NCI-H524 treated with DMSO at 0.1 percent for 48 hours (cell line): Measurements from ENCODE around the gene DCLK2.

ENCODE experiments used
- DNase-seq: peaks from one replicate; lab custom pipeline; 2025; lab: John Stamatoyannopoulos, UW

Gene DCLK2

GRCh38 chr4:150078041-150078578, at the start of gene DCLK2:
DCLK2 (plus strand) TSS chr4:150078445; CDS start chr4:150079028, 583 bp downstream.
- no peak for DNase-seq

DNA sequence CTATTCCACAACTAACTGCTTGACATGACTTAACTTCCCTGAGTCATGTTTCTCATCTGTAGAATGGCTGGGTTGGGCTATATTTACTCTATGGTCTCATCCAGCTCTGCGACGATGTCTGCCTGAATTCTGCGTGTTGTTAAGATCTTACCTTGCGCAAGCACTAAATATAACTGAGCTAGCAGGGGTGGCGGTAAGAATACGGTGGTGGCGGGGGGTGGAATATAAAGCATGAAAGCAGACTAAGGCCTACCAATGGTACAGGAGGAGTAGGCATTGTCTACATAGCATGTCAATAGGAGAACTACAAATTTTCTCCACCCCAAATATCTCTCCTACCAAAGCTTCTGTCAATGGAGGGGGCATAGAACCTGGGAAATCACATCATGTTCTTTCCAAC, 45.7 kb upstream of the DCLK2 start:
- DNase-seq, result no peak

DNA sequence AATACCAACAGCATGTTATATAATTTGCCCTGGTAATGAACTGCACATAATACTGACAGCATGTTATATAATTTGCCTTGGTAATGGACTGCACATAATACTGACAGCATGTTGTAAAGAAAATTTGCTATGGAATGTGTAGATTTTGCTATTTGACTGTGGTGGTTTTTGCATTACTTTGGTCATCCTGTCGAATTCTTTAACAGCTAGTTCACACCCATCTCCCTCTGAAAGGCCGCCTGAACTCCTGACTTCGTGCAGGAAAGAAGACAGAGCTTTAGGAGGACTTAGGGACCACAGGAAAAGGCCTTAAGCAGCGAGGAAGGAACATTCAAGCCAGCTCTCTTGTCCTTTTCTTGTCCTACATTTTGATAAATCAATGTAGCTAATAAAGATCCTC, 45.2 kb upstream of the DCLK2 start:
- DNase-seq, result no peak

DNA sequence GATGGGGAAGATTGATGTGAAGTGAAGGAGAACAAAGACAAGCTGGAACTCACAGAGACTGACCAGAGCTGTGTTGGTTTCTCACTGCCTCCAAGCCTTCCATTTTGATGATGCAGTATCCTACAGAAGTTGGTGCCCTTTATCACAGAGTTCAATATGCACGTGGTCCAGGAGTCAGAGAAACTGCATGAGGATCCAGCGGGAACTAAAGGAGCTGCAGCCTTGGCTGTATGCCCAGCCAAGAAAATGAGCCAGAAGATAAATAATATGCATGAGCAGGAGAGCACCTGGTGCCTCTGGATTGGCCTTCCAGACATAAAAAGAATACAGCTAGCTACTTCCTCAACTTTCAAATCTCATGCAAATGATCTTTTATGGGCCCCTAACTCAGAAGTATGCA, 44.3 kb upstream of the DCLK2 start:
- no peak for DNase-seq

GRCh38 chr4:150037251-150037856, 40.9 kb upstream of the DCLK2 start:
- DNase-seq, result no peak

DNA sequence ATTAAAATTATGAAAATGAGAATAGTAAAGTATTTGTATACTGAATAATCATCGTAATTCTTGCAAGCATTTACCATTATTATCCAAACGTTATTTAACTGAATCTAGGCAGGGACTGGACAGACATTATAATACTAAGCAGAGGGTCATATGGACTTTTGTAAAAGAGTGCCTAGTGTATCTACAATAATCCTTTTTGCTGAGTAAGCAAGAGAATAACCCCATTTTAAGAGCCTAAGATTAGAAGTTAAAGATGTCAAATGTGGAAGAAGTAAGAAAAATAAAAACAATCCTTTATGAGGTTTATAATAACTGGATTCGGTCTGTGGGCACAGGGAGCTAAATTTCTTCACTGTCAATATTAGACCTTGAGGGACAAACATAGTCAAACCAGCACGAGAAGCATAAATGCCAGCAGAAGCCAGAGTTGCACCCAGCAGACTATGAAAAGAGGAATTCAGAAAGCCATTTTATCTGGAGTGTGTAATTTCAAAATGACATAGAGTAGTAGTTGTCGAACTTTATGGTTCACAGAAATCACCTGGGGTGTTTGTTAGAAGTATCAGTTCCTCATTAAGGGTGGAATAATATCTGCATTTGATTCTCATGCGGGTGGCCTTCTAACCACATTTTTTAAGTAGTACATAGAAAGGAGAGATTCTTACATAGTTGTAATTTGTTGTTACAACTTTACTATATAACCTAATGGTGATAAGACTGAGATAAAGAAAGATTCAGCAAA, 39.7 kb upstream of the DCLK2 start:
- DNase-seq, result no peak

DNA sequence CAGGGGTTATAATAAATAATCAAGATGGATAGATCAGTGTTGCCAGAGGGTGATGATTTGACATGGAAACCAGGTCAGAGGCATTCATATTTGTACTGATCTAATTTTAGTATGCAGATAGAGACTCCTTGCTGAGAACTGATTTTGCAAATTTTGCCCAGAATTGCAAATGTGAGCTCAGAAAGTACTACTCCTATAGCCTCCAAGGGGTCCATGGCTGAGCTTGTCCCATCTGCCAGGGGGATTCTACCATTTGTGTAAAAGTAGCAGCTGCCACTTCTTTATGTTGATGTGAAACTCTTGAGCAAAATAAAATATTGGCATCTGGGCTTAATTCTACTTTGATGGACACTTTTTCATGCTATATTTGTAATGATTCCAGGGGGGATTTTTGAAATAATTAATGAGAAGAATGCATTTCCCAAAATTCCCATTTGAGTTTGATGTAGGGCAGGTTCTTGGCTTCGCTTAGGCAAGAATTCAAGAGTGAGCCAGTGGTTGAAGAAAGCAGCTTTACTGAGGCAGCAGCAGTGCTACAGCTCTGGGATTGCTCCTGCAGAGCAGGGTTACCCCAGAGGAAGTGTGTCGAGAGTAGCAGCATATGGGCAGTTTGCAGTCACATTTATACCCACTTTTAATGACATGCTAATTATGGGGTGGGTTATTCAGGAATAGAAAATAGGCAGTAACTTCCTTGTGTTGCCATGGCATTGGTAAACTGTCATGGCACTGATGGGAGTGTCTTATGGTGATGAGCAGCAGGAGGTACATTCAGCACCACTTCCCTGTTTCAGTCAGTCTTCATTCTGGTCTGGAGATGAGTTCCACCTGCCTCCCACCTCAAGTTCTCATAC, 38.7 kb upstream of the DCLK2 start:
- no peak for DNase-seq

DNA sequence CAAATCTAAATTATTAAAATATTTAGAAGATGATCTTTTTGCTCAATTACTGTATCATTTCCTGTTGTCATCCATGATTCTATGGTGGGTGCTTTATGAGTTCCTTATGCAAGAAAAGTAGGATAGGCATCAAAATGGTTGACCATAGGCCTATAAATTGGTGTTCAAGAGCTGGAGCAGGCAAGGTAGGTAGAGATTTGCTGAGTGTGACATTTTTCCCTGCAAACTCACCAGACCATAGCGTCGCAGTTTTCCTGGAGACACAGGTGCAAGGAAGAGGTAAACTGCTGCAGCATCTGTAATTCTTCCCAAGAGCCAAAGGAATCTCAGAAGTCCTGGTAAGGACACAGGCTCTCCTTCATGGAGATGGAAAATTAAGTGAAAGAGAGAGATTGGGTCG, 33.7 kb upstream of the DCLK2 start:
- no peak for DNase-seq

DNA sequence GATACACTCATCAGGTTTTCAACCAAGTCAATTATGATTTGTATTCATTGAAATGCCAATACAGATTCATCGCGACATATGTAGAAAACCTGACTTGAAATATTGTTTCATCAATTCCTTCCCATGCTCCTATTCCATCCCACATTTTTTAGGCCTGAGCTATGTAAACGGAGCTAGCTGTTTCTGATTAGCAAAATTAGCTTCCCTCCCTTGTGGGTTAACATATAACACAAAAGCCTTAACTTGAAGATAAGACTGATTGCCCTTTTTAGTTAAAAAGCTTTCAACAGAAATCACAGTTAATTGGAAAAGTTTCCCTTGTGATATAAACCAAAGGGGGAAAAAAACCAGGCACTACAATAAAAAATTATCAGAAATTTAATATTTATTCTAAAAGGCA, 32.8 kb upstream of the DCLK2 start:
- no peak for DNase-seq

DNA sequence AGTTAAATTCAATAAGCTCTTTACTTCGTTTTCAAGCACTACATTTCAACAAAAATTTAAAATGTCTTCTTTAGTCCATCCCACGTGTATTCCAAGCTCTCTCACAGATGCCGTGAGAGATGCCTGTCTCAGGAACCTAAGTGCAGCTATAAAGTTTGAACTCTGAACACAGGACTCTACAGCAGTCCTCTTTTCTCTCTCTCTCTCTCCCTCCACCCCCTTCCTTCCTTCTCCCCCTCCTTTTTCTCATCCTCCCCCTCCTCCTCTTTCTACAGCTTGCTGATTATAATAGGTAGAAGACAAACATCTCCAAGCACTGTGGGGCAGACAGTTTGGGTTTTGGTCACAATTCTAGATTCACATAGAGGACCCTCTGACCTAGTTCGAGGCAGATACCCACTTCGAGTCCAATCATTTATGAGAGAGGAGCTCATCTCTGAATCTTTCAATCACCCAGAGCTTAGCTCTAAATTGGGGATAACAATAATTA, 31.5 kb upstream of the DCLK2 start:
- no peak for DNase-seq

DNA sequence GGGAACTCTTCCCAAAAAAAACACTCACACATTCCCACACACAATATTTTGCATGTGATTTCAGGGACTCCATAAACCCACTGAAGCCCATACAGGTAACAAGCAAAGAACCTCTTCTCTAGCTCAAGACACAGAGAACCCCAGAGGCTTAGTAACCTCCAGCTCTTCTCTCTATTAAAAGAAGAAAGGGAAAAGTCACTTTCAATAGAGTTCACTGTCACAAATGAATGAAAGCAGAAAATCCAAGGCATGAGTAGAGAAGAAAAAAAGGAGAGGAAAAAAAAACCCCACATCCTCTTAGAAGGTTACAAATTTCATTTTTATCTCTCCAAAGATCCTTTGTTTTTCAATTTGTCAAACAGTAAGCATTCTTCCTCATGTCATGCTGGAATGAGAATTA, 30.7 kb upstream of the DCLK2 start:
- no peak for DNase-seq

- DNase-seq, result no peak
Observed at GRCh38 chr4:150049682-150050081, 28.6 kb upstream of the DCLK2 start.

DNA sequence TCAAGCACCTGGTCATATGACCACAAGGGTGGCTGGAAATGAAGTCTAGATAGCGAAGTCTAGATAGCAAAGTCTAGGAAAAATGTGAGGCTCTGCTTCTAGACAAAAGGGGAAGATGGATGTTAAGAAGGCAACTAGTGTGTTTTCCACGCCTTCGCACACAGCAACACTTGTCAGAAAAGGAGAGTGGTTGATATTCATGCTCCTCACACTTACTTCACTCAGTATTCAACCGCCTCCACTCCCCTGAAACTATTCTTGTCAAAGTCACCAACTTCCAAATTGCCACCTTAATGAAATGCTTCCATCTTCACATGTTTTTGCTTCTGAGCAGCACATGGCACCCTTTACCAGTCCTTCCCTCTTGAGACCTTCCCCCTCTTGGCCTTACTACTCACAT, 27.7 kb upstream of the DCLK2 start:
- DNase-seq, result no peak

GRCh38 chr4:150051111-150051510, 27.1 kb upstream of the DCLK2 start:
- no peak for DNase-seq

- no peak for DNase-seq
Observed at GRCh38 chr4:150055467-150055866, 22.8 kb upstream of the DCLK2 start.

DNA sequence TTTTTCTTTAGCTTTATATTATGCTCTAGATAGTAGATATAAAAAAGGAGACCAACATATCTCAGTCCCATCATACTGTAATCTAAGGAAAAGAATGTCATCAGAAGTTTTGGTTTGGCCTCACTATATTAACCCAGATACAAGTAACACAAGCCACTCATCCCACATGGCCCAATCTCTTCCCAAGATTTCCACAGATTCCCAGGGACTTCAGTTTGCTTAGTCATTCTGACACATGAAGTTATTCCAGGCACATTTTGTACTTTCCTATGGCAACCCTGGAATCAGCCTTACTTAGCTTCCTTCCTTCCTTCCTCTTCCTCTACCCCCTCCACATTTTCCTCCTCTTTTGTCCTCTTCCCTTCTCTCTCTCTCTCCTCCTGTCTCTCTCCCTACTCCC, 21.7 kb upstream of the DCLK2 start:
- DNase-seq, result no peak

GRCh38 chr4:150061086-150061776, 17.0 kb upstream of the DCLK2 start:
- DNase-seq, result no peak

- DNase-seq, result no peak
Observed at GRCh38 chr4:150063128-150063527, 15.1 kb upstream of the DCLK2 start.

- DNase-seq, result no peak
Observed at GRCh38 chr4:150065740-150066139, 12.5 kb upstream of the DCLK2 start.

- no peak for DNase-seq
Observed at GRCh38 chr4:150067859-150068258, 10.4 kb upstream of the DCLK2 start.

- DNase-seq, result no peak
Observed at GRCh38 chr4:150068300-150068960, 9.8 kb upstream of the DCLK2 start.
